Activated CD4-positive, alpha-beta T cell treated with anti-CD3 and anti-CD28 coated beads for 48 hours (primary cell): ENCODE measurements around the gene ASIC3.
"Not testable (repeated sequence)": the region's sequence is repeated elsewhere in the genome, so short reads cannot be mapped to it uniquely, and the experiment has no call there.

Experiments used
- DNase-seq: peaks from one replicate; pipeline ENCODE4 v3.0.0-alpha.2; 2020

ASIC3 gene

DNA sequence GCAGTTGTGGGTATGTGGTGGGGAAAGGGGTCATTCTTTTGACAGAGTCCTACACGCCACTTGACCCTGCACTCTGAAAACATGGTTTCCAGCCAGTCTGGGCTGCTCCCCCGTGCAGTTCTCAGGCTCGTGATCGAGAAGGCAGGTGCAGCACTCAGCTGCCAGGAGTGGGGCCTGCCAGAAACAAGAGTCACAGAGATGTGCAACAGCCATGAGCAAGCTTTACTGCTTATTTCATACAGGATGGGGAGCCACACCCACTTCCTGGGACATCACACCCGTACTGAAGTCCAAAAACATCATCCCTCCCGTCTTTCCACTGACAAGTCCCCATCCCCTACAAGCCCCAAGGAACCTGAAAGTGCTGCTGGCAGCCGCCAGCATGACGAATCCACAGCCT, 33.4 kb upstream of the ASIC3 start:
- peak; percentile 56 for DNase-seq

DNA sequence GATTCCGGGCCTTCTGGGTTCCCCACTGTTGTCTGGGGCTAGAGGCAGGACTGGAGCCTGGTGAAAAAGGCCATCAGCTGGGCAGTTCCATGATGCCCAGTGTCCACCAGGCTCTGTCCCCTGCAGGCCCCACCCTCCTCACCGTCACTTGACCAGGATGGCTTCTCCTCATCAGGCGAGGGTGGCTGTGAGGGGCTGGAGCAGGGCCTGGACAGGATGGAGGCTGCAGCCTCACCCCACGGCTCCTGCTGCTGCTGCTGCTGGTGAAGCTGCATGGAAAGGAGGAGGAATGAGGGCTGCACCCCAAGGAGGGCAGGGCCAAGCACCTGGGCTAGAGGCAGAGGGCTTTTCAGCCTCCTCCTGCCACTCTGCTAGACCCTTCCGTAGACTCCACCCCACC, 32.4 kb upstream of the ASIC3 start:
- DNase-seq, result no peak

DNA sequence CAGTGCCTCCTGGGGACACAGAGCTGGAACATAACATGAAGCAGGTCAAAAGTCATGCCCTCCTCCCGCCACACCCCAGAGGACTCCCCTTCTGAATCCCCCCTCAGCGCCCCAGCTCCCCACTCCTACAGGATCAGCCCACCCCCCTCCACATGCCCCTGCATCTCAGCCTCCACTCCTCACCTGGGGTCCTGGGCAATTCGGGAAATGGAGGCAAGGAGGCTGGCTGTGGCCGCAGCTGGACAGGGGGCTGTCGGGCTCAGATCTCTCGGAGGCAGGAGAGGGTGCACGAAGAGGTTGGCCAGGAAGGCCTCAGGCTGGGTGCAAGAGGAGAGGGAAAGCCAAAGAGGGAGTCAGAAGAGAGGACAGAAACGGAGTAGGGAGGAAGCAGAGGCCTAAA, 31.8 kb upstream of the ASIC3 start:
- DNase-seq, result no peak

DNA sequence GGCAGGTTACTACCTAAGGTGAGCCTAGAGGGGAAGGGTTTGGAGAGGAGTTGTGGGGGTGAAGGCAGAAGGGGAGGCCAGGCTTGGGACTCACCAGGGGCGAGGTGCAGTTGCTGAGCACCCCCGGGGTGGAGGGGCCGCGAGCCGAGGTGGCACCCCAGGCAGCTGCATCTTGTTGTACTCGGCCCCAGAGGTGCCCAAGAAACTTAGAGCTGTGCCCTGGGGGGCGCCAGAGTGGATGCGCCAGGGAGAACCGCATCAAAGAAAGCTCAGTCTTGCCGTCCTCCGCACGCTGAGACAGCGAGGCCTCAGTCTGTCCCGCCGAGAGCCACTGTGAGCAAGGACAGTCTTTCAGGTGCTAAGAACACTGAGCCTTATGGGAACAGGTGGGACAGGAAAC, 31.4 kb upstream of the ASIC3 start:
- DNase-seq, result no peak

DNA sequence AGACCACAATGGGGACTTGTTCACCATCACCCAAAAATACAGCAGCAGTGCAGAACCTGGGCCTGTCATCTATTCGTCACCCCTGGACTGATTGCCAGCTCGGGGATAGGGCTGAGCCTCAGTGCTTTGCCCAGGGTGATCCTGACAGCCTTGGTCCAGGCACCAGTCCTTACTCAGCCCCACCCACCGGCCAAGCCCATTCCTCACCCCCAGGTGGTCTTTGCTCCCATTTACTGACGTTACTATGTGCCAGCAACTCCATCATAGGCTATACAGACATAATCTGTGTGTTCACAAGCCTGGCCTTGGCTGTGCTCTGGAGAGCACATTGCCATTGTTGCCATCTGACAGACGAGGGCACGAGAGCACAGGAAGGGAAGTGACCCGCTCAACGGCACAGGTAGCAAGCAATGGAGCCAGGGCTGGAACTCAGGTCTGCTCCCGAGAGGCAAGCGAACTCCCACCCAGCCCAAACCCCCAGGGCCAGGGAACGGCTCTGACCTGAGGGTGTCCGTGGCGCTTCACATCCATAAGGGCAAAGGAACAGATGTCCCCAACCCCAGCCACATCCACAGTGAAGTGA, 30.9 kb upstream of the ASIC3 start:
- no peak for DNase-seq

DNA sequence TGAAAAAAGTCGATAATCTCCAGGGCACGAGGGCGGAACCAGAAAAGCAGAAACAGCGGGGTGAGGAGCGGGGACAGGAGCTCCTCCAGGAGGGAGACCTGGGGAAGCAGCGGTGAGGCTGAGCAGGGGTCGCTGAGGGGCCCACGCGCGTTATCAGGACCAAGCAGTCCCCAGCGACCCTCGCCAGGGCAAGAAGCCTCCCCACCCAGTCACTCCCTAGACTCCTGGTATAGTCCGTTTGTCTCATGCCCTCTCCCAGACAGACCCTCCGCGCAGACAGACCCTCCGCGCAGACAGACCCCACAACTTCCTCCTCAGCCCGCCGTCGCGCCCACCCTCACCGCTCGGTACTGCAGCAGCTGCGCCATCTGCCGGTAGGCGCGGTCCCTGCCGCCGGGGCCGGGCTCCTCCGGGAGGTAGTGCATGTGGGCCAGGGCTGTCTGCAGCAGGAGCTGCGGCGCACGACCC, 30.3 kb upstream of the ASIC3 start:
- DNase-seq, result peak; percentile 90

DNA sequence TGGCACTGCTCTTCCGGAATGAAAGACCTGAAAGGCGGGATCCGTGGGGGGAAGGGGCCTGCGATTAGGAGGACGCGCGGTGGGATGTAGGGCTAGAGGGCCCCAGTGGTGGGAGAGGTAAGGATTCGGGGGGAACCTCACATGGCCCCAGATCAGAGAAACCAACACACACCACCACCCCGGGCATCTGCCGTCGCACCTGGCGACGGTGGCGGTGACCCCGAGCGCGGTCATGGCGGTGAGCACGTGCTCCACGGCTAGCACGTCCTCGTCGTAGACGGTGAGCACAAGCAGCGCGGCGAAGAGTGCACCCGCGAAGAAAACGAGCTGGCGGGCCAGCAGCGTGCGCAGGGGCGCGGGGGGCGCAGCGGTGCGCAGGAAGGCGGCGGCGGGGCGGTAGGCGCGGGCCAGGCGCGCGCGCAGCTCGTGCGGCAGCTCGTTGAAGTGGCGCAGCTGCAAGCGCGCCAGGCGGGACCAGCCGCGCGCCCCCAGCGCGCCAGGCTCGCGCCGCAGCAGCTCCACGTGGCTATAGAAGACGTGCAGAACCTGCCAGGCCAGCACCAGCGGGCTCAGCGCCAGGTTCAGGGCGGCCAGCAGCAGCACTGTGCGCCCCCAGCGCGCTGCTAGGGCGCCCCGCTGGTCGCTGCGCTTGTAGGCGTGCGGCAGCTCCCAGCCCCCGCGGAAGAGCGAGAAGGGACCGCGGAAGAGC, 29.8 kb upstream of the ASIC3 start:
- DNase-seq, result peak; percentile 55

DNA sequence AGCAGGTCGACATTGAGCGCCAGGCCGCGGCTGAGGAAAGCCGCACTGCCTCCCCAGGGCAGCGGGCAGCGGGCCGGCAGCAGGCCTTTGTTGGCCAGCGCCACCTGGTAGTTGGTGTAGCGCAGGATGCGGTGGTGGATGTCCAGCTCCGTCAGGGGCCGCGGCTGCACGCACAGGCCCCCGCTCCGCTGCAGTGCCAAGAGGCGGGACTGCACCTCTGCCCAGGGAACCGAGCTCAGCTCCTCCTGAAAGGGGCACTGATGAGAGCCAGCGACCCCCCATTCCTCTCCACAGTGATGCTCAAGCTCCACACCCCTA, 29.2 kb upstream of the ASIC3 start:
- DNase-seq, result no peak

DNA sequence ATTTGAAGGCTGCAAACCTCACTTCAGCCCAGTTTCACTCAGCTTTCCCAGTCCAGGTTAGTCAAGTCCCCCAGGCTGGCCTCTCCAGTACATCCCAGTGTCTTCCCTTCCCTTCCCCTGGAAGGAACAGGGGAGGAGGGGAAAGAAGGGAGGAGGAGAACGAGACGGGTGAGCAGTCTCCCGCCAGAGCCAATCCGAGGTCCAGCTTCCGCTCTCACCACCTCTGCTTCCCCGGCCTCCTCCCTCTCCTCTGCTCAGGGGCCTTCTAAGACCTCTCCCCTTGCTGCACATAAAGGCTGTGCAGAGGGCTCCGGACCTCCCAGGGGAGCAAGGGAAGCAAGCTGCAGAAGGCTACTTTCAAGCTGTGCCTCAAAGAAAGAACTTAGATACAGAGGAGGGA, 28.1 kb upstream of the ASIC3 start:
- no peak for DNase-seq

DNA sequence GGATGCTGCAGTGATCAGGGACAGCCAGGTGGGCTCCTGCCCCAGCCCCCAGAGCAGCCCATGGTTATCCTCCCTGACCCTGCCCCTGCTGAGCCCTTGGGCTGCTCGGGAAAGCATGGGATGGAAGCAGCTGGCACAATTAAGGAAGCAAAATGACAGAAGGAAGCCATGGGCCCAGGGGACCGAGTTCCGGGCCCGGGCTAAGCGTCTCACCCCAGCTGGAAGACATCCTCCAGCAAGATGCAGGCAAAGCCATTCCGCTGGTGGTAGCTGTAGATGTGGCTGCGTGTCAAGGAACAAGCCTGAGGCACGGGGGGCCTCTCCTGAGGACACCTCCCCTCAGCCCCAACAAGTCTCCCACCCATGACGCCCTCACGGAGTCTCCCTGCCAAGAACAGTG, 25.1 kb upstream of the ASIC3 start:
- DNase-seq, result no peak

DNA sequence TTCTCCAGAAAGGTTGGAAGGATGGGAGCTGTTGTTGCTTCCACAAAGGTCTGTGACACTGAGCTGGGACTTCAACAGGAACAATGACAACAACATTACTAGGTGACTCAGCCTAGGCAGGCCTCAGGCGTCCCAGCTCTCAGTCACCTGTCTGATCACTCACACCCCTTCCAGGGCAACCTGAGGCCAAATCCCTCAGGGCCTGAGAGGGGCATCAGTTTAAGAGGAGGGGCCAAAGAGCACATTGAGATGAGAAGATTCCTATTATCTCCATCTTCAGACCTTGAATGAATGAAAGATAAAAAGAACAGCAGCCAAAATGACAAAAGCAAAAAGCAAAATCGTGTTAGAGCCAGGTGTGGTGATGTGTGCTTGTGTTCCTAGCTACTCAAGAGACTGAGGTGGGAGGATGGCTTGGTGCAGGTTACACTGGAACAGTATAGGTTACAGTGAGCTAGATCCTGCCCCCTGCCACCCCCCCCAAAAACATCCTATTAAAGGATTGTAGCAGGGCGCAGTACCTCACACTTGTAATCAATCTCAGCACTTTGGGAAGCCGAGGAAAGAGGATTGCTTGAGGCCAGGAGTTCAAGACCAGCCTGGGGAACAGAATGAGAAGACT, 23.8 kb upstream of the ASIC3 start, which contains the start of gene ATG9B:
Gene ATG9B (minus strand): TSS at position 60 of the 622 bp plus-strand sequence. CDS start 71 bp downstream, outside the sequence.
- no peak for DNase-seq

DNA sequence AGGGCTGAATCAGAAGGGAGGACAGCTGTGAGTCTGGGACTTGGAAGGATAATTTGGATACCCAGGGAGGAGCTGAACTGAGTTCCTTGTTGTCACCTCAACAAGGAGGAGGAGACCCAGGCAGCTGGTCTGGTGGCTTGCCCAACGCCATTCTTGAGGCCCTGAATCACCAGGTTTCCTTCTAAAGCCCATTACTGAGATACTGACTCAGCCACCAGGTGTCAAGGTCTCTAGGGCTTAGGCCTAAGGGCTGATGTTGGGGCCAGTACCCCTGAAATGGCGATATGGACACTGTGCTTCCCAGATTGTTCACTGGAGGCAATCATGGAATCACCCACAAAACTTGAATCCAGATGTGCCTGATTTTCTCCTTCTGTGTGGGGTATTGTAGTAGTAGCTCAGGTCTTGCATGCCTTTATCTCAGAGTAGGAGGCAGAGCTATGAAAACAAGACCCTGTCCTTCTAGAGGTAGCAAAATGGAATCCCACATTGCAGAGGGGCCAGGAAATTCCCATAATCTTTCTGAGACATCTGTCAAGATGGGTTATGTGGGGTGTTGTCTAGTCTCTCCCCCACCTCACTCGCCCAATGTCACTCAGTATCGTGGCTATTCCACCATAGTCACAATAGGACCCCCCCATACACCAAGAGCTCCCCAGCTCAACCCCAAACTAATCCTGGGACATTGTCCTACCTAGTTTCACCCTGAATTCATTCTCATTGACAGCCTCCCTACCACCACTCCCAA, 22.2 kb upstream of the ASIC3 start:
- DNase-seq, result no peak

DNA sequence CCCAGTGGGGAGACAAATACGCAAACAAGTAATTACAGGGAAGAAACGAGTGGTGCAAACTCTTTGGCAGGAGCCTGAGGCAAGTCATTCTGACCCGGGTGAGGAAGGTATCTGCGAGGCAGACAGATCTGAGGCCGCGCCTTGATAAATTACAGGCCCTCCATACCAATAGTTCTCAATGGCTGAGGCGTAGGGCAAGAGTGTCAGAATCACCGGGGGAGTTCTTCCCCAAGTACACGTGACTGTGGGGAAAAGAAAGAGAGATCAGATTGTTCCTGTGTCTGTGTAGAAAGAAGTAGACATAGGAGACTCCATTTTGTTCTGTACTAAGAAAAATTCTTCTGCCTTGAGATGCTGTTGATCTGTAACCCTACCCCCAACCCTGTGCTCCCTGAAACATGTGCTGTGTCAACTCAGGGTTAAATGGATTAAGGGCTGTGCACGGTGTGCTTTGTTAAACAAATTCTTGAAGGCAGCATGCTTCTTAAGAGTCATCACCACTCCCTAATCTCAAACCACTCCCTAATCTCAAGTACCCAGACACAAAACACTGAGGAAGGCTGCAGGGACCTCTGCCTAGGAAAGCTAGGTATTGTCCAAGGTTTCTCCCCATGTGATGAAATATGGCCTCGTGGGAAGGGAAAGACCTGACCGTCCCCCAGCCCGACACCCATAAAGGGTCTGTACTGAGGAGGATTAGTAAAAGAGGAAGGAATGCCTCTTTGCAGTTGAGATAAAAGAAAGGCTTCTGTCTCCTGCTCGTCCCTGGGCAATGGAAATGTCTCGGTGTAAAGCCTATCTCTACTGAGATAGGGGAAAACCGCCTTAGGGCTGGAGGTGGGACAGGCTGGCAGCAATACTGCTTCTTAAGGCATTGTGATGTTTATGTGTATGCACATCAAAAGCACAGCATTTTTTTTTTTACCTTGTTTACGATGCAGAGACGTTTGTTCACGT, 21.3 kb upstream of the ASIC3 start:
- DNase-seq, result not testable (repeated sequence)

DNA sequence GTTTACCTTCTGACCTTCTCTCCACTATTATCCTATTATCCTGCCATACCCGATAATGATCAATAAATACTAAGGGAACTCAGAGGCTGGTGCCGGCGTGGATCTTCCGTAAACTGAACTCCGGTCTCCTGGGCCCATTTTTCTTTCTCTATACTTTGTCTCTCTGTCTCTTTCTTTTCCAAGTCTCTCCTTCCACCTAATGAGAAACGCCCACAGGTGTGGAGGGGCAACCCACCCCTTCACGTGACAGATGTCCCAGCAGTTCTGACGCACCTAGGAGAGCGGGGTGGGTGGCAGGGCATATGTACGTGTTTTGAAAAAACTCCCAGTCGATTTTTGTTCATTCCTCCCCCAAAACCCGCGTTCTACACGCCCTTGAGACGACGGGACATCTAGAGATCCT, 20.6 kb upstream of the ASIC3 start:
- not testable (repeated sequence) for DNase-seq

DNA sequence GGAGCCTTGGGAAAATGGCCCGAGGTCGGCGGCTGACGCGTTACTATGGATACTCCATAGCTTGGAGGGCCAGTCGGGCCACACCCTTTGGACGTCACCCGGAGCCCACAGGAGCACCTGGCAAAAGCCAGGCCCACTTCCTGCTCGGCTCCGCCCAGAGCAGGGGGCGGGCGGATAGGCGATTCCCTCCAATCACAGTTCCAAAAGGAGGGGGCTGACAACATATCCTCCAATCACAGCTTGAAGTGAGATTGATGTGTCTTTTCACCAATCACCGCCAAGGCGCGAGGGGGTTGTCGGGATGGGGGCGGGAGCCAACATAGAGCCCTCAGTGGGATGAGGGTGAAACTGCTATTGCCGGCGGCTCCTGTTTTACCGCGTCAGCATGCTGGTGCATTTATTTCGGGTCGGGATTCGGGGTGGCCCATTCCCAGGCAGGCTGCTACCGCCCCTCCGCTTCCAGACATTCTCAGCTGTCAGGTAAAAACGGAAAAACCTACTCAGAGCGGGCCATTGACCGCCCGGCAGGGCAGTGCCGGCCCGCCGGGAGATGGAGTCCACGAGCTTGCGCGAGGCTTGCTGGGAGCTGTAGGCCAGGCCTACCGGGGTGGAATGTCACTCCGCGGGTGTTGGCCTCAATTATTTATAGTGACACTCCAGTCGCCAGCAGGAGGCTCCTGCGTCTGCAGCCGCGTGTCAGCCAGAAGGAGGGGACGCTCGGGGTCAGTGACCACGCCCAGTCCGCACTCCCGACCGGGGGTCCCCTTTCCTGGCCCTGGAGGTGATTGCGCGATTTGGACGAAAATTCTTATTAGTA, 20.0 kb upstream of the ASIC3 start, which contains the start of gene ABCB8:
Gene ABCB8 (plus strand): TSS at position 320 of the 817 bp plus-strand sequence. CDS start 66 bp downstream, at position 386.
- peak; percentile 99 for DNase-seq

DNA sequence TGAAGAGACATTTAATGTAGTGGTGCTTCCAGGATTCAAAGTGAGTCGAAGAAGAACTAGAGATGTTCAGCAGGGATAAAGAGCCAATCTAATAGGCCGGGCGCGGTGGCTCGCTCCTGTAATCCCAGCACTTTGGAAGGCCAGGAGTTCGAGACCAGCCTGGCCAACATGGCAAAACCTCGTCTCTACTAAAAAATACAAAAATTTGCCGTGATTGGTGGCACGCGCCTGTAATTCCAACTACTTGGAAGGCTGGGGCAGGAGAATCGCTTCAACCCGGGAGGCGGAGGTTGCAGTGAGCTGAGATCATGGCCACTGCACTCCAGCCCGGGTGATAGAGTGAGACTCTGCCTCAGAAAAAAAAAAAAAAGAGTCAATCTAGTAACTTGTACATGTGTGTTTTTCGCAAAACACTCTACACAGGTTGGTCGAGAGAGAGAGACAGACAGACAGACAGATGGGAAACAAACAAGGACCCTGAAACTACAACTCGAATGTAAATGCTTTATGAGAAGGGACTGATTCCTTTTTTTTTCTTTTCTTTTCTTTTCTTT, 19.3 kb upstream of the ASIC3 start:
- DNase-seq, result no peak

DNA sequence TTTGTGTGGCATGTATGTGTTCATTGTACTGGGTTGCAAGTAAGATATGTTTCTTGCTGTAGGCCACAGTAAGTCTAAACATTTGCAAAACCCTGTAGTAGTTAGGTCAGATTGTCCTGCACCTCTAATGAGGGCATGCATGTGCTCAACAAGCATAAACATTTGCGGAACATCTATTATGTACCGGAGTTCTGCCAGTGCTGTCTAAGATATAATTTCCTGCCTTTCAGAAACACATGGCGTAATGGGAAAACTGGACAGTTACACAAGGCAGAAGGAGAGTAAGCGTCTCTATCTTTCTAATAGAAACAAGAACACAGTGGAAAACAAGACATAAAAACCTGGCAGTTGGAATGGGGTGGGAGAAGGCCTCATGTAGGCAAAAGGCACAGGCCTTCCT, 17.3 kb upstream of the ASIC3 start:
- no peak for DNase-seq

DNA sequence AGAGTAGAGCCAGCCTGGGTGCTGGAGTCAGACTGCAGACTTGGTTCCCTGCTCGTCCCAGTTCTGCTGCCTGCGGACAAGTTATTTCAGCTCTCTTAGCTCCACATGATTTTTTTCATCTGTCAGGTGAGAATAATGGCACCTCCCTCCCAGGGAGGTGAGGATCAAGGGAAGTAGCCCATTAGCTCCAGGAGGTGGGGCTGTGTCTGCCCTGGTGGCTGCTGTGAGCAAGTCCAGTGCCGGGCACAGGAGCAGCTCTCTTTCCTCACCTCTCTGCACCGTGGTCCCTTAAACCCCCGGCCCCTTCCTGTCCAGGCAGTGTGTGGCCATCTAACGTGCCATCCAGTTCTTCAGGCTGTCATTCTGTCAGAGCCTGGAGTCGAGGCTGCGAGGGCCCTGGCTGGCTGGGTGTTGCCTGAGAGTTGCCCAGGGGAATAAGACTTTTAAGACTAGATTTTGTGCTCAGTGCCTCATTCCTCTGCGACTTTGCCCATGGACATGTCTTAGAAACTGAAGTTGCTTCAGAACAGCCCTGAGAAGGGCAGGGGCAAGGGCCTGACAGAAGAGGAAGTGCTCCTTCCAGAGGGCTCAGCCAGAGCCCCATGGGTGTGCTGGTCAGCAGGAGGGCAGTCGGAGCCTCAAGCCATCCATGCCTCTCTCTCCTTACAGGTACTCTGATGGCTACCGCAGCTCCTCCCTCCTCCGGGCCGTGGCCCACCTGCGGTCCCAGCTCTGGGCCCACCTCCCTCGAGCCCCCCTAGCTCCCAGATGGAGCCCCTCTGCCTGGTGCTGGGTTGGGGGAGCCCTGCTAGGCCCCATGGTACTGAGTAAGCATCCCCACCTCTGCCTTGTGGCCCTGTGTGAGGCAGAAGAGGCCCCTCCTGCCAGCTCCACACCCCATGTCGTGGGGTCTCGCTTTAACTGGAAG, 15.1 kb upstream of the ASIC3 start:
- no peak for DNase-seq

DNA sequence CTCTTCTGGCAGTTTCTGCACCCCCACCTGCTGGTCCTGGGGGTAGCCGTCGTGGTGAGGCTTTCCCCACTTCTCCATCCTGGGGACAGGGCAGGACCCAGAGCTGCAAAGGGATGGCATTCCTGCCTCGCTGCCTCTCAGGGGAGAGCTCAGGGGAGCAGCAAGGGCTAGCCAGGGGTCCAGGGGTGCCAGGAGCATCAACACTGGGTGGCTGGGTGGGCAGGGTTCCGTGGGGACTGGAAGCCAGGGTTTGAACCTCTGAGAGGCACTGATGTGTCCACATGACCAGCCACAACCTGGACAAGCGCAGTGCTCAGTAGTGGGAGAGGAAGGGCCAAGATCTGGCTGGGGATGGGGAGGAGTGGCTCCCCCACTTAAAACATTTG, 14.5 kb upstream of the ASIC3 start:
- DNase-seq, result no peak
